ENCODE data around the gene TENM4.

Gene TENM4

GRCh38 chr11:78654071-78654470, 786.8 kb downstream of the TENM4 start:
- TF ChIP-seq CTCF (IDR thresholded peaks at IDR 0.05), result no peak
- peak overlapping the region; percentile 77 for H3K27ac Mint-ChIP-seq

GRCh38 chr11:78653294-78653909, 787.4 kb downstream of the TENM4 start:
- H3K27me3 Mint-ChIP-seq (ENCODE audit: low read depth, poor library complexity), result peaks cover 9% of the 10 kb centered on the region
- peaks cover 28% of the 10 kb centered on the region for H3K36me3 Mint-ChIP-seq (ENCODE audit: low read depth)
- H3K9me3 Mint-ChIP-seq, result no peaks in the 10 kb centered on the region
- no peak for DNase-seq
- no peak overlapping the region for H3K4me3 Mint-ChIP-seq
- H3K4me1 Mint-ChIP-seq, result peaks cover 50% of the 10 kb centered on the region
- TF ChIP-seq CTCF (IDR thresholded peaks at IDR 0.05), result no peak
- peak overlapping the region; percentile 88 for H3K27ac Mint-ChIP-seq

More at GRCh38 chr11:78654071-78654470, 786.8 kb downstream of the TENM4 start:
- peaks cover 9% of the 10 kb centered on the region for H3K27me3 Mint-ChIP-seq (ENCODE audit: low read depth, poor library complexity)
- no peak for DNase-seq
- peaks cover 44% of the 10 kb centered on the region for H3K4me1 Mint-ChIP-seq
- H3K9me3 Mint-ChIP-seq, result no peaks in the 10 kb centered on the region
- peaks cover 34% of the 10 kb centered on the region for H3K36me3 Mint-ChIP-seq (ENCODE audit: low read depth)
- H3K4me3 Mint-ChIP-seq, result no peak overlapping the region

DNA sequence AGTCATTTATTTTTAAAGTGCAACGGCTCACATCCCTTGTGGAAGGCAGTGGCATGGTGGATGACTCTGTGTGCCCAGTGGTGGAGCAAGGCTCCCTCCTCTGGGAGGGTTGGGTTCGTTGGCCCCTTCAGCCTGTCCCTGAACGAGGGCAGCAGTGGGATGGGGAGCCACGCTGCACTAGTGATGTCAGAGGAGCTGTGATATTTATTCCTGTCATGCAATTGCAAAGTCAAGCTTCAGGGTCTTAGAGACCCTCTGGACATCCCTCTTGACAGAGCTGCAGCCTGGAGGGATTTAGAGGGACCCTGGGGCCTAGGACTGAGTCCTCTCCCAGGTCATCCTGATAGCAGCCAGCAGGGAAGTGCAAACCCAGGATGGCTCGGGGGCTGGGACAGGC, 788.0 kb downstream of the TENM4 start:
- H3K27ac Mint-ChIP-seq, result peak overlapping the region; percentile 61
- no peak for TF ChIP-seq CTCF (IDR thresholded peaks at IDR 0.05)
- H3K27me3 Mint-ChIP-seq (ENCODE audit: low read depth, poor library complexity), result peaks cover 9% of the 10 kb centered on the region
- H3K4me3 Mint-ChIP-seq, result no peak overlapping the region
- H3K4me1 Mint-ChIP-seq, result peaks cover 50% of the 10 kb centered on the region
- no peak for DNase-seq
- H3K9me3 Mint-ChIP-seq, result no peaks in the 10 kb centered on the region
- H3K36me3 Mint-ChIP-seq (ENCODE audit: low read depth), result peaks cover 22% of the 10 kb centered on the region

DNA sequence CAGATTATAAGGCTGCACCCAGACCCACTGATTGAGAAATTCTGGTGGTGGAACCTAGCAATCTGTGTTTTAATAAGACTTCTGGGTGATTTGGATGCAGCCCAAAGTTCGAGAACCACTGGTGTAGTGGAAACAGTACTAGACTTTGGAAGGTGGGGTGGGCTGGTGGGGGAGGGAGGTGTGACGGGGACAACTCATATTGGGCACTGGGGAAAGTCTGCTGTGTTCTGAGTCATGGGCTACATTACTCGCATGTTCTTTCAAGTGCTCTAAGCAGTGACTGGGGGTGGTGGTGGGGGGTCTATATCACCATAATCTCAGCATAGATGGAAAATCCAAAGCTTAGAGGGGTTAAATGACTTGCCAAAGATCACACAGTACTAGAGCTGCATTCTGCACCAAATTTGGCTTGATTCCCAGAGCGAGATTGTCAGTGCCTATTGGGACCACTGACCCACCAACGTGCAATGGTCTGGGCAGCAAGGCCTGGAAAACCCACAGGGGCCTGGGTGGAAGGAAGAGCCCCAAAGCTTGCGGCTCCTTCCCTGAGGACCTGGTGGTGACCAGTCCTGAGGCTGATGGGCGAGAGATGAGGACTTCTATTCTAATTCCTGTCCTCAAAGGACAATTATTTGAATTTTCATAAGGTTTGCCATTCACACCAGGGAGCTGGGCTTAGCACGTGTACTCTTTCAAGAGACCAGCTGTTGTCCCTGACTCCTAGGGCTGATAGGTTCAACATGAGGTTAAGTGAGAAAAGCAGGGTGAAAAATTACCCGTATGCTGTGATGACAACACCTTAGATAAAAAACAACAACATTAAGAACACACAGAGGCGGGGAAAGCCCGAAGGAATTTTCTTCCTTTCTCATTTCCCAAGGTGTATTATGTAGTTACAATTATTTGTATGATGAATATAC, 788.6 kb downstream of the TENM4 start:
- no peak for DNase-seq
- Mint-ChIP-seq H3K36me3 (ENCODE audit: low read depth) (peaks cover 17% of the 10 kb centered on the region), H3K27me3 (ENCODE audit: low read depth, poor library complexity) (peaks cover 9% of the 10 kb centered on the region), H3K4me1 (peaks cover 50% of the 10 kb centered on the region), H3K4me3 (no peak overlapping the region), H3K27ac (no peak overlapping the region), H3K9me3 (no peaks in the 10 kb centered on the region)
- TF ChIP-seq CTCF (IDR thresholded peaks at IDR 0.05), result no peak

DNA sequence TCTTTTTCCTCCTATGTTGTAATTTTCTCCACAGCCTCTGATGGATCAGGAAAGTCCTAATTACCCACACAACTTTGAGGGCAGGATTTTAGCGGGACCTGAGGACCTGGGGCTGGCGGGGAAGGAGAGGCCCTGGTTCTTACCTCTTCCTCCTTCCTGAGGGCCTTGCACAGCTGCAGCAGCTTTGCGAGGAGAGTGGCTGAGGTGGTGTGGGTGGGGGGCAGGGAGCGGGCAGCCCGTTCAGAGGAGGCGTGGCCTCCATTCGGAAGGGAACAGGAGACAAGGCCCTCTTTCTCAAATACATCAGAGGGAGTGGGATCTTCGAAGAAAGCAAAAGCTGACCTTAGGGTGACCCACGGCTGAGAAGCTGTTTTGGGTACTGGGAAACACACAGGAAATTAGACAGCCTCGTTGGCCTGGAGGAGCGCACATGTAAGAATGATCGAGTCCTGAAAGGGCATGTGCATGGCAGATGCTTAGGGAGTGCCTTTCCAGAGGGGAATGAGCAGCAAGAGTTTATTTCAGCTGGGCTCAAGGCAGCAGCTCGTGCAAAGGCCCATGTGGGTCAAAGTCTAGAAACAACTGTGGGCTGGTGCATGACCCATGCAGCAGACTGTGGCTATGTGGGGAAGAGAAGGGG, 789.6 kb downstream of the TENM4 start:
- no peak for TF ChIP-seq CTCF (IDR thresholded peaks at IDR 0.05)
- H3K27ac Mint-ChIP-seq, result peak overlapping the region; percentile 62
- H3K4me3 Mint-ChIP-seq, result no peak overlapping the region
- peak; percentile 13 for DNase-seq
- peaks cover 10% of the 10 kb centered on the region for H3K36me3 Mint-ChIP-seq (ENCODE audit: low read depth)
- H3K27me3 Mint-ChIP-seq (ENCODE audit: low read depth, poor library complexity), result peaks cover 9% of the 10 kb centered on the region
- H3K4me1 Mint-ChIP-seq, result peaks cover 50% of the 10 kb centered on the region
- no peaks in the 10 kb centered on the region for H3K9me3 Mint-ChIP-seq

Data from nephron progenitor cell (in vitro differentiated cells).